Adipose tissue (tissue), 3 donors: Measurements from ENCODE around the gene CHRNA5. TPM values are rescaled to one million over a fixed set of nuclear protein-coding genes. Genes with fewer than 3 reads are reported as not detected.

Source experiments
- polyA plus RNA-seq, 3 donors: library from polyadenylated mRNA; stranded (reverse); fragments of 200-250 nt; gene quantifications; one replicate each; pipeline ENCODE4 v1.2.3, GENCODE V29; 2013
- donor health status: healthy with polysubstance abuse.
- donor health status: Bipolar disorder and iron deficiency.
- donor health status: healthy.

CHRNA5 gene
- polyA plus RNA-seq, 3 donors: 1.1 to 1.3 (median 1.1) TPM

Other genes with a start within 250 kb of the CHRNA5 start
- under 1 TPM in 1 of 3 donors, not detected in 2; 0.82 TPM for gene CRABP1, start 225.2 kb upstream of the CHRNA5 start, polyA plus RNA-seq
- gene IREB2, start 127.3 kb upstream of the CHRNA5 start, polyA plus RNA-seq: 10 to 100 TPM in 2 of 3 donors, 1 to 10 TPM in 1; 7.5 to 16.9 (median 15.4) TPM
- 1 to 10 TPM; 2.2 to 3.9 (median 3.4) TPM for gene HYKK, start 57.9 kb upstream of the CHRNA5 start, polyA plus RNA-seq
- 100 to 1,000 TPM in 2 of 3 donors, 10 to 100 TPM in 1; 60.9 to 243 (median 159) TPM for gene PSMA4, start 25.1 kb upstream of the CHRNA5 start, polyA plus RNA-seq
- gene CHRNA3, start 55.5 kb downstream of the CHRNA5 start, polyA plus RNA-seq: under 1 TPM in 1 of 3 donors, not detected in 2; 0.15 TPM
- gene CHRNB4, start 75.7 kb downstream of the CHRNA5 start, polyA plus RNA-seq: under 1 TPM in 2 of 3 donors, not detected in 1; 0.03 TPM
- 1 to 10 TPM in 2 of 3 donors, under 1 TPM in 1; 0.90 to 7.8 (median 1.9) TPM for gene ADAMTS7, start 245.9 kb downstream of the CHRNA5 start, polyA plus RNA-seq